Measurements from ENCODE around the gene DCLK1.

Gene DCLK1

GRCh38 chr13:36148446-36148845, 17.3 kb upstream of the DCLK1 start:
- no peak overlapping the region for H3K4me3 ChIP-seq (ENCODE audit: low read depth, low read length)
- no peak for TF ChIP-seq CTCF (IDR thresholded peaks at IDR 0.05; ENCODE audit: low read depth, low read length, missing control alignments)
- in situ Hi-C loops (cut with HindIII; ENCODE audit: low sequenced_read_pairs) = no loop called here
- DNase-seq (ENCODE audit: low read depth) = no peak

- no peak for DNase-seq (ENCODE audit: low read depth)
- in situ Hi-C loops (cut with HindIII; ENCODE audit: low sequenced_read_pairs) = no loop called here
- H3K4me3 ChIP-seq (ENCODE audit: low read depth, low read length) = no peak overlapping the region
- TF ChIP-seq CTCF (IDR thresholded peaks at IDR 0.05; ENCODE audit: low read depth, low read length, missing control alignments) = no peak
Measured at GRCh38 chr13:36147330-36147729, 16.1 kb upstream of the DCLK1 start.

- DNase-seq (ENCODE audit: low read depth) = no peak
Measured at GRCh38 chr13:36146511-36147269, 15.5 kb upstream of the DCLK1 start.

GRCh38 chr13:36143738-36144137, 12.6 kb upstream of the DCLK1 start:
- in situ Hi-C loops (cut with HindIII; ENCODE audit: low sequenced_read_pairs) = no loop called here
- no peak overlapping the region for H3K4me3 ChIP-seq (ENCODE audit: low read depth, low read length)
- no peak for DNase-seq (ENCODE audit: low read depth)
- TF ChIP-seq CTCF (IDR thresholded peaks at IDR 0.05; ENCODE audit: low read depth, low read length, missing control alignments) = no peak

More at GRCh38 chr13:36146511-36147269, 15.5 kb upstream of the DCLK1 start:
- no peak overlapping the region for H3K4me3 ChIP-seq (ENCODE audit: low read depth, low read length)
- no peak for TF ChIP-seq CTCF (IDR thresholded peaks at IDR 0.05; ENCODE audit: low read depth, low read length, missing control alignments)
- in situ Hi-C loops (cut with HindIII; ENCODE audit: low sequenced_read_pairs) = no loop called here

GRCh38 chr13:36142735-36143134, 11.6 kb upstream of the DCLK1 start:
- DNase-seq (ENCODE audit: low read depth) = no peak
- TF ChIP-seq CTCF (IDR thresholded peaks at IDR 0.05; ENCODE audit: low read depth, low read length, missing control alignments) = no peak
- in situ Hi-C loops (cut with HindIII; ENCODE audit: low sequenced_read_pairs) = no loop called here

GRCh38 chr13:36135876-36136275, 4.7 kb upstream of the DCLK1 start:
- no peak overlapping the region for H3K4me3 ChIP-seq (ENCODE audit: low read depth, low read length)
- in situ Hi-C loops (cut with HindIII; ENCODE audit: low sequenced_read_pairs) = no loop called here
- no peak for DNase-seq (ENCODE audit: low read depth)
- TF ChIP-seq CTCF (IDR thresholded peaks at IDR 0.05; ENCODE audit: low read depth, low read length, missing control alignments) = no peak

More at GRCh38 chr13:36142735-36143134, 11.6 kb upstream of the DCLK1 start:
- no peak overlapping the region for H3K4me3 ChIP-seq (ENCODE audit: low read depth, low read length)
